ENCODE measurements around the gene ITGAL. TPM values are rescaled to one million over a fixed set of nuclear protein-coding genes. Genes with fewer than 3 reads are reported as not detected.

Gene ITGAL
- total and polyA plus RNA-seq, 2 of the 8 experiments (the other 6 are each of a cell fraction or from before 2014, with no cell fraction given), result not detected

GRCh38 chr16:30557957-30558788 lies 85.6 kb downstream of the ITGAL start, which contains the start of gene ZNF764 (continued):
- TF ChIP-seq, protein P1, sequence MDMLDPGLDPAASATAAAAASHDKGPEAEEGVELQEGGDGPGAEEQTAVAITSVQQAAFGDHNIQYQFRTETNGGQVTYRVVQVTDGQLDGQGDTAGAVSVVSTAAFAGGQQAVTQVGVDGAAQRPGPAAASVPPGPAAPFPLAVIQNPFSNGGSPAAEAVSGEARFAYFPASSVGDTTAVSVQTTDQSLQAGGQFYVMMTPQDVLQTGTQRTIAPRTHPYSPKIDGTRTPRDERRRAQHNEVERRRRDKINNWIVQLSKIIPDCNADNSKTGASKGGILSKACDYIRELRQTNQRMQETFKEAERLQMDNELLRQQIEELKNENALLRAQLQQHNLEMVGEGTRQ (IDR thresholded peaks at IDR 0.05; ENCODE audit: low read length), result no peak
- TF ChIP-seq SIN3A (conservative IDR thresholded peaks at IDR 0.05 in 1 of 2, IDR thresholded peaks at IDR 0.05 in 1 of 2; ENCODE audit: low read depth in 1 of 2, low read length in 2 of 2) (peak; percentile 52 to 71; a peak in 1 of 4 replicates), SP4 (IDR thresholded peaks at IDR 0.05; ENCODE audit: low read length) (no peak), CTBP2 (IDR thresholded peaks at IDR 0.05; ENCODE audit: borderline replicate concordance, insufficient read depth, insufficient read length, low read length) (peak; percentile 97), RBBP5 (IDR thresholded peaks at IDR 0.05; ENCODE audit: borderline replicate concordance, low read depth, low read length) (peak; percentile 86), HDAC6 (IDR thresholded peaks at IDR 0.05; ENCODE audit: low read depth, low read length) (no peak), CBX8 (IDR thresholded peaks at IDR 0.05; ENCODE audit: borderline replicate concordance, low read depth, low read length) (no peak), RAD21 (IDR thresholded peaks at IDR 0.05 in 1 of 2, conservative IDR thresholded peaks at IDR 0.05 in 1 of 2; ENCODE audit: low read depth in 2 of 2, low read length in 2 of 2) (no peak), JUN (IDR thresholded peaks at IDR 0.05; ENCODE audit: low read depth, low read length) (no peak), CREB1 (IDR thresholded peaks at IDR 0.05) (no peak; the same call in 1 of the 2 replicates), TCF12 (IDR thresholded peaks at IDR 0.05; ENCODE audit: low read depth, low read length) (no peak), SIX5 (IDR thresholded peaks at IDR 0.05; ENCODE audit: low read depth, low read length) (peak; percentile 39; the same call in 1 of the 2 replicates), NRF1 (IDR thresholded peaks at IDR 0.05; ENCODE audit: low read depth, low read length) (no peak), BRCA1 (IDR thresholded peaks at IDR 0.05; ENCODE audit: low read depth, low read length) (no peak), ASH2L (IDR thresholded peaks at IDR 0.05; ENCODE audit: low read length) (peak; percentile 93), SP2 (IDR thresholded peaks at IDR 0.05; ENCODE audit: low read length) (no peak), EGR1 (IDR thresholded peaks at IDR 0.05; ENCODE audit: borderline replicate concordance, low read depth, low read length) (peak; percentile 47; the same call in 1 of the 2 replicates), GTF2F1 (IDR thresholded peaks at IDR 0.05; ENCODE audit: borderline replicate concordance, low read depth, low read length) (no peak), FOSL1 (IDR thresholded peaks at IDR 0.05; ENCODE audit: insufficient read depth, low read depth, low read length) (no peak)
- TF ChIP-seq, protein P2, sequence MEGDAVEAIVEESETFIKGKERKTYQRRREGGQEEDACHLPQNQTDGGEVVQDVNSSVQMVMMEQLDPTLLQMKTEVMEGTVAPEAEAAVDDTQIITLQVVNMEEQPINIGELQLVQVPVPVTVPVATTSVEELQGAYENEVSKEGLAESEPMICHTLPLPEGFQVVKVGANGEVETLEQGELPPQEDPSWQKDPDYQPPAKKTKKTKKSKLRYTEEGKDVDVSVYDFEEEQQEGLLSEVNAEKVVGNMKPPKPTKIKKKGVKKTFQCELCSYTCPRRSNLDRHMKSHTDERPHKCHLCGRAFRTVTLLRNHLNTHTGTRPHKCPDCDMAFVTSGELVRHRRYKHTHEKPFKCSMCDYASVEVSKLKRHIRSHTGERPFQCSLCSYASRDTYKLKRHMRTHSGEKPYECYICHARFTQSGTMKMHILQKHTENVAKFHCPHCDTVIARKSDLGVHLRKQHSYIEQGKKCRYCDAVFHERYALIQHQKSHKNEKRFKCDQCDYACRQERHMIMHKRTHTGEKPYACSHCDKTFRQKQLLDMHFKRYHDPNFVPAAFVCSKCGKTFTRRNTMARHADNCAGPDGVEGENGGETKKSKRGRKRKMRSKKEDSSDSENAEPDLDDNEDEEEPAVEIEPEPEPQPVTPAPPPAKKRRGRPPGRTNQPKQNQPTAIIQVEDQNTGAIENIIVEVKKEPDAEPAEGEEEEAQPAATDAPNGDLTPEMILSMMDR (IDR thresholded peaks at IDR 0.05; ENCODE audit: control extremely low read depth in 1 of 3, insufficient read depth in 1 of 3, low read depth in 1 of 3, low read length in 3 of 3), result no peak
